ENCODE measurements around the gene CENPU.
"Not testable (repeated sequence)": the region's sequence is repeated elsewhere in the genome, so short reads cannot be mapped to it uniquely, and the experiment has no call there.

The CENPU gene

GRCh38 chr4:184743650-184744049 is 9.8 kb upstream of the CENPU start:
- no peak overlapping the region for H3K4me3 ChIP-seq (ENCODE audit: low read length)
- no peak for TF ChIP-seq CTCF (conservative IDR thresholded peaks at IDR 0.05; ENCODE audit: low read length)
- DNase-seq (ENCODE audit: low read depth), result no peak

- H3K4me3 ChIP-seq (ENCODE audit: low read length); DNase-seq (ENCODE audit: low read depth): not testable (repeated sequence)
Measured at GRCh38 chr4:184741651-184742050, 7.8 kb upstream of the CENPU start.

- TF ChIP-seq CTCF (conservative IDR thresholded peaks at IDR 0.05; ENCODE audit: low read length), result no peak
- DNase-seq (ENCODE audit: low read depth), result no peak
- no peak overlapping the region for H3K4me3 ChIP-seq (ENCODE audit: low read length)
Measured at GRCh38 chr4:184740980-184741391, 7.1 kb upstream of the CENPU start.

- DNase-seq (ENCODE audit: low read depth); H3K4me3 ChIP-seq (ENCODE audit: low read length): not testable (repeated sequence)
Measured at GRCh38 chr4:184739575-184739974, 5.7 kb upstream of the CENPU start.

- no peak for DNase-seq (ENCODE audit: low read depth)
- no peak for TF ChIP-seq CTCF (conservative IDR thresholded peaks at IDR 0.05; ENCODE audit: low read length)
- H3K4me3 ChIP-seq (ENCODE audit: low read length), result no peak overlapping the region
Measured at GRCh38 chr4:184734758-184735157, 862 bp upstream of the CENPU start.

GRCh38 chr4:184732126-184732525 is 1.8 kb downstream of the CENPU start:
- no peak overlapping the region; the same call in 1 of the 2 replicates for H3K4me3 ChIP-seq (ENCODE audit: low read length)
- no peak for DNase-seq (ENCODE audit: low read depth)
- TF ChIP-seq CTCF (conservative IDR thresholded peaks at IDR 0.05; ENCODE audit: low read length), result no peak

GRCh38 chr4:184731056-184731455 is 2.8 kb downstream of the CENPU start:
- no peak for DNase-seq (ENCODE audit: low read depth)
- H3K4me3 ChIP-seq (ENCODE audit: low read length), result no peak overlapping the region
- TF ChIP-seq CTCF (conservative IDR thresholded peaks at IDR 0.05; ENCODE audit: low read length), result no peak

GRCh38 chr4:184729946-184730345 is 4.0 kb downstream of the CENPU start:
- no peak for DNase-seq (ENCODE audit: low read depth)
- TF ChIP-seq CTCF (conservative IDR thresholded peaks at IDR 0.05; ENCODE audit: low read length), result no peak
- H3K4me3 ChIP-seq (ENCODE audit: low read length), result no peak overlapping the region

All from AG10803 (cell line).